ENCODE measurements around the gene USP36.
A peak's percentile ranks its signal among the peaks of the same experiment; 100 is the strongest.
"Not testable (repeated sequence)": the region's sequence is repeated elsewhere in the genome, so short reads cannot be mapped to it uniquely, and the experiment has no call there.

USP36 gene

DNA sequence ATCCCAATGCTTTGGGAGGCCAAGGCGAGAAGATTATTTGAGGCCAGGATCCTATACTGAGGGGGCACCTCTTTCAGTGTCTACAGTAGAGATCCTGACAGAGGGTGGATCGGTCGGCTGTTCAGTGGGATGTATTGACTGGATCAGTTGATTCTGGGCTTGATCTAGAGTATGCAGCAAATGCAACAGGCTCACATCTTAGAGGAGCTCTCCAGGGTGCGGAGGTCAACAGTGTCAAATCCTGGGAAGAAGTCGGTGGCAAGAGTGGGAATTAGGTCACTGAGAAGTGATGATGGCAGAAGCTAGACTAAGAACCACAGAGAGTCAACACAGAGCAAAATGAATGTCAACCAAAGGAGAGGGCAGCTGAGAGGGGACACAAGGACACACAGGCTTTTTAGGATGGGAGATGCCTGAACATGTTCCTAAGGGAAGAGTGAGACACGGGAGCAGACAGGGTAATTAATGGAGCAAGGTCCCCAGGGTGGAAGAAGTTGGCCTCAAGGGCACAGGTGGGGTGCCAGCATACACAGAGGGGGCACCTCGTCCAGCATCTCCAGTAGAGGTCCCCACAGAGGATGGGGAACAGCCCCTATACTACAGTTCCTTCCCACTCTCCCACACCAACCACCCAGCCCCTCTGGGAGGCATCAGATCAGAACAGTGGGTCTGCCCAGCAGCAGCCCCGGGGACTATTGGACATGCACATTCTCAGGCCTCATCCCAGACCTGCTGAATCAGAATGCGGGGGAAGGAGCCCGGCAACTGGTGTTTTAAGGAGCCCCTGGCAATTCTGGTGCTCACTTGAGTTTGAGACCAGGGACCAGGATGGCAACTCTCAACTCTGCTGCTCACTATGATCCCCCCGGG, 48.5 kb downstream of the USP36 start:
- no peak for DNase-seq (ENCODE audit: low spot score)

DNA sequence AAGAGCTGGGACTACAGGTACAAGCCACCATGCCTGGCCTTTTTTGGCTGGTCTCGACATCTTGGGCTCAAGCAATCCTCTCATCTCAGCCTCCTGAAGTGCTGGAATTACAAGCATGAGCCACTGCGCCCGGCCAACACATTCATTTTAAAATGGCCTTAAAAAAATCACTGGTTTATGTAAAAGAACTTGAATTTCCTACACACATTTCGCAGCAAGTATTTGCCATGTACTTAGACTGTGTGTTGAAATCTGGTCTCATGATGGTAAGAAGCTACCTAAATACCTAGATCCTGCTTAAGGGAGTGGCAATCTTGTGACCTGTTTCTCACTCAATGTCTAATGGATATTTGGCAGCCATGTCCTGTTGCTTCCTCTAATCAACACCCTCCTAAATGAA, 50.1 kb downstream of the USP36 start:
- no peak for DNase-seq (ENCODE audit: low spot score)

DNA sequence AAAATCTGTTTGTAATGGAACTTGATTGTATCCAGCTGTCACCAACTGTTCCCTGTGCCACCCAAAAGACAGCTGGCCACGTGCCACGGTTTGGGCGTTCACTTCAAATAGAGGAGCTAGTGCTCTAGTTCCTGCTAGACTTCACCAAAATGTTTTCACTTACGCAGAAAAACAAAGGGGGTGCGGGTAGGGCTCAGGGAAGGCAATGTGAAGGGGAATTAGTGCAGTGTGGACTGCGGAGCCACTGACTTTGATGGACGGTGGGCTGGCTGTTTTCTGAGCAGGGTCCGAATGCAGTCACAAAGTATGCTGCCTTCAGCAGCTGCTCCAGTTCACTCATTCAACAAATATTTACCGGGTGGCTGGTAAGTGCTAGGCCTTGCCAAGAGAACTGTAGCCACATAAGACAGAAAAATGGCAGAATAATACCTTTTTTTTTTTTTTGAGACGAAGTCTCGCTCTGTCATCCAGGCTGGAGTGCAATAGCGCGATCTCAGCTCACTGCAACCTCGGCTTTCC, 50.9 kb downstream of the USP36 start:
- DNase-seq (ENCODE audit: low spot score) = peak; percentile 68

DNA sequence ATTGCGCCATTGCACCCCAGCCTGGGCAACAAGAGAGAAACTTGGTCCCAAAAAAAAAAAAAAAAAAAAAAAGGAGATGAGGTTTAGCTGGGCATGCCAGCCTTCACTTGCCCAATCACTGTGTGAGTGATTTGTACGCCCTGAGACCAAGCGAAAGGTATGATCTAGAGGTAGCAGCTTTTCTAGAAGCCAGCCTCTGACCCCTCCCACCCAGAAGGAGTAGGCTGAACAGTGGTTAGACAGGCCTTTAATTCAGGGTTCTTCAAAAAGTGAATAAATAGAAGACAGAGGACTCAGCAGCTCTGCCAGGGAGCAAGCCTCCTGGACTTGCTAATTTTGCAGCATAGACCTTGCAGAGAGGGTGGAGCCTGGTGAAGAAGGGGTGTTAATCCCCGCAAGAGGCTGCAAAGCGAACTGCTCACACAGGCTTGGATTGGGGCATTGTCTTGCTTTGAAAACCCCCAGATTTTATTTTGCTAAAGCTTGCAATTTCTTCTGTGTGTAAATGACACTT, 51.4 kb downstream of the USP36 start:
- no peak for DNase-seq (ENCODE audit: low spot score)

DNA sequence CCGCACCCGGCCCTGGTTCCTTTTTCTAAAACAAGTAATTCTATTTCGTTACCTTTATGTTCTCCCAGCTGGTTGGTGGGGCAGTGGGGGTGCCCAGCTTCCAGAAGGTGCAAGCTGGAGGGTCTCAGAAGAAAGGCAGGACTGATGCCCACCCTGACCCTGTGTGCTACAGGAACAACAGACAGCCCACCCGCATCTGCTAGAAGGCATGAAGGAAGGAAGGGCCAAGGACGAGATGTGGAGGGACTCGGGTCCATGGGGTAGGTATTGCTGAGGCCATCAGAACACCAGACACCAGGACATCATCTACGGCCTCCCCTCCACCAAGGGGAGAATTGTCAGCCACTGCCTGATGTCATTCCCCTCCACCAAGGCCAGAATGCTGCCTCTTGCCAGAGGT, 52.2 kb downstream of the USP36 start:
- no peak for DNase-seq (ENCODE audit: low spot score)

DNA sequence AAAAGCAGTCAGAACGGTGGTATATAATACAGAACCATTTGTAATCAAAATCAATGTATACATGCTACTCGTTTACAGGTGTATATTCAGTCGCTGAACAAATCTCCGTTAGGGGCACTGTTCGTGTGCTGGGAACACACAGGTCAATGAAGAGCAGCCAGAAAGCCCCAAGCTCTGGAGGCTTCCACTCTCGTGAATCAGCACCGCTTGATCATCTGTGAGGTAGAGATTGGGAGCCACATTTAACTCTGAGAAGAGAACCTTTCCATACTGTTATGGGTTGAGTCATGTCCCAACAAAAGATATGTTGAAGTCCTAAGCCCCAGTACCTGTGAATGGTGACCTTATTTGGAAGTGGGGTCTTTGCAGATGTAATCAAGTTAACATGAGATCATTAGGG, 53.2 kb downstream of the USP36 start:
- DNase-seq (ENCODE audit: low spot score) = no peak

DNA sequence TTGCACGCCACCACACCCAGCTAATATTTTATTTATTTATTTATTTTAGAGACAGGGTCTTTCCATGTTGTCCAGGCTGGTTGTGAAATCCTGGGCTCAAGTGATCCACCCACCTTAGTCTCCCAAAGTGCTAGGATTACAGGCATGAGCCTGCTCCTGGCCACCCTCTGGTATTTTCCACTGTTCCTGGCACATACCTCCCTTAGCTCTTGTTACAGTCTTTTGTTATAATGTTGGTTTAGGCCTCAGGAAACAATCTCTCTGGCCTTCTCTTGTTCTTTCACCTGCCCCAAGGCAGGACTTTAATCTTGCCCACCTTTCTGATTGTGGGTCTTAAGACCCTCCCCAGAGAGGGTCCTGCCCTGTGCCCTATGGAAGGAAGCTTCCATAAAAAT, 55.0 kb downstream of the USP36 start:
- DNase-seq (ENCODE audit: low spot score) = no peak

DNA sequence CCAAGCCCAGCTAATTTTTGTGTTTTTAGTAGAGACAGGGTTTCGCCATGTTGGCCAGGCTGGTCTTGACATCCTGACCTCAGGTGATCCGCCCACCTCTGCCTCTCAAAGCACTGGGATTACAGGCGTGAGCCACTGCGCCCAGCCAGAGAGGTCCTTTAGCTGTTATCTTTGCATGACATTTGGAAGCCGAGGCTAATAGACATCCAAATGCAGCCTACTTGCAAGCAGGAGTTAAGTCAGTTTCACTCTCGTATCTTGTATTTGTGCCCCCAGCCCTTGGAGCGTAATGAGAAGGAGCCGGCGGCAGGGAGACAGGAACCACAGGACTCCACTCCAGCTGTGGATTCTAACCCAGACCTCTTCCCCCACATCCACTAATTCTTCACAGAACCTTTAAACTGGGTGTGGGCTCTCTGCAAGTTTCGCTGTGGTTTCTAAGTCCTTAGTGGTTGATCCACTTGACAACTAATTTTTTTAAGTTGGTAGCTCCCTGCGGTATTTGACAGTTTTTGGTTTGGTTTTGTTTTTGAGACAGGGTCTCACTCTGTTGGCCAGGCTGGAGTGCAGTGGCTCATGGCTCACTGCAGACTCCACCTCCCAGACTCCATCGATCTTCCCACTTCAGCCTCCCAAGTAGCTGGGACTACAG, 55.5 kb downstream of the USP36 start:
- DNase-seq (ENCODE audit: low spot score) = no peak

DNA sequence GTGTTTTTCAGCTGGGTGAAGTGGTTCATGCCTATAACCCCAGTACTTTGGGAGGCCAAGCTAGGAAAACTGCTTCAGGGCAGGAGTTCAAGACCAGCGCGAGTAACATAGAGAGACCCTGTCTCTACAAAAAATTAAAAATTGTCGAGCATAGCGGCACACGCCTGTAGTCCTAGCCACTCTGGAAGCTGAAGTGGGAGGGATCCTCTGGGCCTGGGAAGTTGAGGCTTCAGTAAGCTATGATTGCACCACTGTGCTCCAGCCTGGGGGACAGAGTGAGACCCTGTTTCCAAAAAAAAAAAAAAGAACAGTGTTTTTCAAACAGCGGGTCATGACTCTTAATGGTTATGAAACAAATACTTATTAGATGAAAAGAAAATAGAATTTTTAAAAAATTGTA, 56.3 kb downstream of the USP36 start:
- DNase-seq (ENCODE audit: low spot score) = no peak

DNA sequence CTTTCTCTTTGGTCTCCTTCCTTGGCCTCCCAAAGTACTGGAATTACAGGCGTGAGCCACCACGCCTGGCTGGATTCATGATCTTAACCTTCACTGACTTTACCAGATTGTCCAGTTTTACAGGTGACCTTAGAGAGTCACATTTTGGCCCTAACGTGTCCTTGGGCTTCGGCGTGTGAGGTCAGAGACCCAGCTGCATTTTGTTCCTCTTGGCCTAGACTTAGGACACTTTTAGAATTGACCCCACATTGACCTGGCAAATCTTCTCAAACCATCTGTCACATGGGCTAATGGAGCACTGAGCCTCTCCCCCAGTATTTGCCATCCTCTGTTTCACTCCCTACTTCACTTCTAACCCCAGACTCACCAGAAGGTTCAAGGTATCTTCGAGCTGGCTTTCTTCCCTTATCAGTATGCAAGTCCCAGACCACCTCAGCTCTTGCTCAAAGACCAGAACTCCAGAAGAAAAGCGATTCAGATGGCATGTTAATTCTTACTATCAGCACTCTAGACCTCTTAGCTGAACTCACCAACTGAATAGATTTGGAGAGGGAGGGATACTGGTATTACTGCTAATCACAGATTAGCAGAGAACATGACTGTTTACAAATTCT, 56.8 kb downstream of the USP36 start:
- no peak for DNase-seq (ENCODE audit: low spot score)

DNA sequence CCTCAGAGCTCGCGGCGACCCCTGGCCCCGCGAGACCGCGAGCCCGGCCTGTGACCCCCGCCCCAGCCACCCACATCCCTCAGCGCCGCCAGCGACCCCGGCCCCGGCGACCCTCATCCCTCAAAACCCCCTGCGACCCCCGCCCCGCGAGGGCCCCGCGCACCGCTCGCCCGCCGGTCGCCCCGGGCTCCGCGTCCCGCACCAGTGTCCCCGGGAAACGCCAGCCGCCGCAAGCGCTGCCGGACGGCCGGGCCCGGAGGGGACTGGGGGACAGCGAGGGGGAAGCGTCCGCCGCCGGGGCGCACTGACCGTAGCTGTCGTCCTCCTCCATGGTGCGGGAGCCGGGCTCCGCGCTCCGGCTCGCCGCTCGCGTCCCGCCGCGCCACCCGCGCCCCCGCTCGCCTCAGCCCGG, 58.7 kb downstream of the USP36 start, which contains the start of gene CYTH1:
TSS of gene CYTH1 (minus strand) at position 381 of the 412 bp plus-strand sequence. CDS start at position 331, 50 bp downstream.
- no peak for DNase-seq (ENCODE audit: low spot score)

DNA sequence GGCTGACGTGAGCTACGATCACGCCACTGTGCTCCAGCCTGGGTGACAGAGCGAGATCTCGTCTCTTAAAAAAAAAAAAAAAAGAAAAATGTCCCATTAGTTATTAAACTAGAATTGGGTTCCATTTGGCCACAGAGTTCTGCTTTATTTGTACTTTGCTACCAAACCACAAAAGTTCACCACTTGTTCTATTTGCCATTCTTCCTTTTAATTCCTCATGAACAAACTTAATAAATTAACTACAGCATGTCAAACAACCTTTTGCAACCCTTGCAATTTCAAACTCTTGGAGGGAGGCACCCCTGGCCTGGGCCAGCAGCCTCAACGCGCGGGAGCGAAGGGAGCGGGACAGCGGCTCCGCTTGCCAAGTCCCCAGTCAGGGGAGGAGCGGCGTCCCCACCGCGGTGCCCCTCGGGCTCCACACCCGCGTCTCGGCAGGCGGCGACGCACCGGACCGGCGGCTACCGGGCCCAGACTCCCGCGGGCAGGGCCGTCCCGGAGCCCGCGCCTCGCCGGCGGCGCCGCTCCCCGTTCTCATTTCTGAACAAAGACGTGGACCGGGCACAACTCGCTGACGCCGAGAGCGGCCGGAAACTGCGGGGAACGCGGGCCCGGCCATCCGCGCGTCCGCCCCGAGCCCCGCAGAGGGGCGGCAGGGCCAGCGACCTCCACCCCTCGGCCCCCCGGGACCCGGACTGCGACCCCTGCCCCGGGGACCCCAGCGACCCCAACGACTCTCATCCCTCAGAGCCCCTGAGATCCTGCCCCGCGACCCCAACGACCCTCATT, 59.3 kb downstream of the USP36 start:
- DNase-seq (ENCODE audit: low spot score) = peak; percentile 42

DNA sequence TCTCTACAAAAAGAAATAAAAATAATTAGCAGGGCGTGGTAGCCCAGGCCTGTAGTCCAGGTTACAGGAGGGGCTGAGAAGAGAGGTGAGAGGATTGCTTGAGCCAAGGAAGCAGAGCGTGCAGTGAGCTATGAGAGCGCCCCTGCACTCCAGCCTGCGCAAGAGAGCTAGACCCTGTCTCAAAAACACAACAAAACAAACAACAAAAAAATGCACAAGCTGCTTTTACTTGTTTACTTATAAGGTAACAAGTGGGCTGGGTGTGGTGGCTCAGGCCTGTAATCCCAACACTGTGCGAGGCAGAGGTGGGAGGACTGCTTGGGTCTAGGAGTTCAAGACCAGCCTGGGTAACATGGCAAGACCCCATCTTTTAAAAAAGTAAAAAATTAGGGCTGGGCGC, 60.3 kb downstream of the USP36 start:
- DNase-seq (ENCODE audit: low spot score) = no peak

DNA sequence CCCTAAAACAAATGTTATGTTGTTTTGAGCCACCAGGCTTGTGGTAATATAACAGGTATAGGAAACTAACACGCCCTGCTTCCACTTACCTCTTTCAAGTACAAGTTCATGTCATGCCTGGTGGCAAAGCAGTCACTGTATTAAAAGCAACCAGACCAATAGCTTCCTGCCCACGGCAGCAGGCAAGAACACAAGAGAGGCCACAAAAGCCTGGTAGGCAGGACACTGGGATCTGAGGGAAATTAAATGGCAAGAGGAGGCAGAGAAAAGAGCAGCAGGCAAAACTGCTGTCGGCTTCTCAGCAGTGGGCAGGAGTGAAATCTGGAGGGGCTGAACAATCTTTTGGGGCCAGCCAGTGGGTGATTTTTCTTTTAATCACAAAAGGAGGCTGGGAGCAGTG, 60.8 kb downstream of the USP36 start:
- no peak for DNase-seq (ENCODE audit: low spot score)

DNA sequence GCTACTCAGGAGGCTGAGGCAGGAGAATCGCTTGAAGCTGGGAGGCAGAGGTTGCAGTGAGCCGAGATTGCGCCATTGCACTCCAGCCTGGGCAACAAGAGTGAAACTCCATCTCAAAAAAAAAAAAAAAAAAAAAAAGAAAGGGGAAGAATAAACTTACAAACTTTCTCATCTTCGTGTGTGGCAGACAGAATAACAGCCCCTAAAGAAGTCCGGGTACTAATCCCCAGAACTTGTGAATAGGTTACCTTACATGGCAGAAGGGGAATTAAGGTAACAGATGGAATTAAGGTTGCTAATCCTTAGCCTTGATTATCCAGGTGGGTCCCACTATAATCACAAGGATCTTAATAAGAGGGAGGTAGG, 61.3 kb downstream of the USP36 start:
- DNase-seq (ENCODE audit: low spot score) = not testable (repeated sequence)

DNA sequence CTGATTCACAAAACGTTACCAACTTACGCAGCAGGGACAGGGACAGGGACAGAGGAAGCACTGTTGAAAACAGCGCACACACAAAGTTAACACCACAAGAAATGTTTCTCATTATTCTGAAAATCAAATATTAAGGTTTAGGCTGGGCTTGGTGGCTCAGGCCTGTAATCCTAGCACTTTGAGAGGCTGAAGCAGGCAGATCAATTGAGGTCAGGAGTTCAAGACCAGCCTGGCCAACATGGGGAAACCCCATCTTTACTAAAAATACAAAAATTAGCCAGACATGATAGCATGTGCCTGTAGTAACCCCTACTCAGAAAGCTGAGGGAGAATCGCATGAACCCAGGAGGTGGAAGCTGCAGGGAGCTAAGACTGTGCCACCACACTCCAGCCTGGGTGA, 62.7 kb downstream of the USP36 start:
- DNase-seq (ENCODE audit: low spot score) = no peak

DNA sequence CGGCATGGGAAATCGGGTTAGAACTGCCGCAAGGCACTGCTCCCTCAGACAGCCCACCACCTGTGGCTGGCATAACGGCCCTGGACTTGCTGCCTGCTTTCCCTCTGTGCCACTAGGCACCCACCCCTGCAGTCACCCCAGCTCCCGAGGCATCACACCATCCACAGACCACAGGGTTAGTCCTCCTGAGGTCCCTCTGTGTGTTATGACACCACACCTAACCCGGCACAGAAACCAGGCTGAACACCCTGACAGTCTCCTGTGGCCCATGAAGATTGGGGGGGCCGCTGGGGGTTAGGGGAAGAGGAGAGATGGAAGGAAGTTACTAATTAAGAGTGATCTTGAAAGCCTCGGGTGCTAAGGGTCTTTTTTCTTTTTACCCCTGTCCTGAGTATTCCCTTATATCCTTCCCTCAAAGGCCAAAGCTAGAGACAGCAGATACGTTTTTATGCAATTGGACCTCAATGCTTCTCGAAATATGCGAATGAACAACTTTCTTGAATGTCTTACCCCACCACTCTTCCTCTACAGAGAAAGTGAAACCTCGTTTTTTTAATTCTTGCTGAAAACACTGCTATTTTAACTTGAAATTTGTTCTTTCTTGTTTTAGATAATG, 65.5 kb downstream of the USP36 start:
- DNase-seq (ENCODE audit: low spot score) = no peak

DNA sequence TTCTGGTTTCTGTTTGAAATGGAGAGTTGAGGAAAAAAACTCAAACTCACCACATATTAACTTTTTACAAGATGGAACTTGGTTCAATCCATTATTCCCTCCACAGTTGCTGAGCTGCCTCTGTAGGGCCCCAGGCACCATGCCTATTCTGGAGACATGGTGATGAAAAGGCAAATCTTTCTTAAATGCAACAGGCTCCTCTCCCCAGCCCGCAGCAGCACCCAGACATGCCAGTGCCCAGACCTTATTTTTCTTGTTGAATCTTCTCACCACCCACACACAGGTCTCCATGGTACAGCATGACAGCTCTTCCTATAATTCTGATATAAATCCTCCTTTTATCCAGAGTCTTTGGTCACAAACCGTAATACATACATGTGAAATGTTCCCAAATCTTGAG, 66.2 kb downstream of the USP36 start:
- no peak for DNase-seq (ENCODE audit: low spot score)

DNA sequence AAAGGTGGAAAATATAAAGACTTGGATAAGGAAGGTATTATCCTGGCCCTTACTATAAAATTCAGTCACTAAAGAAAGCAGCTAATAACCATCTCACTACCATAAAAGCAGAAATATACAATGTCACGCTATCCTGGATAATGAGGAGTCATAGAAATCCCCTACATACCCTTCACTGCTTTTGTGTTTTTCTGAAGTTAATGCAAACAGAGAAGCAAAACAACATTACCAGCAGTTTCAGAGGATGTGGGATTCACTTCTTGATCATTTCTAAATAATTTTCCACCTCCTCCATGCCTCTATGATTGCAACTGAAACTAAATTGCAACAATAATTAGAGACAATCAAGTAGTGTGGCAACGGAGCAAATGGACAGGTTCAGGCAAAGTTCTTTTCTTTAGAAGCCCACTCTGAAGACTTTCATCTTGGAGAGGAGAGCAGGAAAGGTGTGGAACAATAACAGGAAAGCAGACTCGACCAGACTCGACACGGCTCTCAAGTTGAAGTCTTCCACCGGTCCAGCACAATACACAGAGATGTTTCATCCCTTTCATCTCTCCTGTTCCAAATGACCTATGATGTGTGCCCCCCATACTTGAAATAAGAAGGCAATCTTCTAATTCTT, 68.7 kb downstream of the USP36 start:
- DNase-seq (ENCODE audit: low spot score) = no peak

DNA sequence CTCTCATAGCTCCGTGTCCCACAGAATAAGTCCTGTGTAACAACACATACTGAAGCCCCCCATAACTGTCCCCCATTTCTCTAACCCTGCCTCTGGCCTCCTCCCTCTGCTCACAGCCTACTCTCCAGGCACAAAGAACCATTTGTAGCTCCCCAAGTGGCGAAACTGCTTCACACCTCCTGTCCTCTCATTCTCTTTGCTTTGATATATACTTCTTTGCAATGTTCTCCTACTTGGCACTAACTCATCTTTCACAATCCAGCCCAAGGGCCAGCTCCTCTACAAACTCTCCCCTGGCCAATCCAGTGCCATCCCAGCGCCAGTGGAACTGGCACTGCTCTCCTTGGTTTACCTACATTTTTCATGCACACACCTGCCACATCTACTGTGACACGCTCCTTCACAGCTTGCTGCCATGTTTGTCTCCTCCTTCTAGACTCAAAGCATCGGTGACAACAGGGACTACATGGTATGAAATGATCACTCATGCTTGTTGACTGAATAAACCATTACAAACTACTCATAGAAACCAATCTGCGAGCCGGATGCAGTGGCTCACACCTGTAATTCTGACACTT, 71.3 kb downstream of the USP36 start:
- no peak for DNase-seq (ENCODE audit: low spot score)

DNA sequence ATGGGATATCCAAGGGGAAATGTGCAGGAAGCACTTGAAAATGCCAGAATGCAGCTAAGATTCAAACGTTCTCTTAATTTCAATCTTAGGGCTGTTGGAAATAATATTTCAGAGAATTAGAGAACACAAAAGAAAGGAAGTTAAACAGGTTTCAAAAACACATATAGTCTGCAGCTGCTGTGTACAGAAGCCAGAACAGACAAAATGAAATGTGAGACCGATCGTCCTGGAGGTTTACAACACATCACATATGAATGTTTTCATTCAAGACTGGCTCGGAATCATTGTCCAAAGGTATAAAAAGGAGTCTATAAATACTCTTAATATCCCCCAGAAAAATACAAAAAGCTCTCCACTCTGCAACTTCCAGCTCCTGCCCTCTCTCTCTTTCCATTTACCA, 72.8 kb downstream of the USP36 start:
- no peak for DNase-seq (ENCODE audit: low spot score)

Measured in AG20443 (cell line).